ENCODE results near the gene GABARAPL1.

DNA sequence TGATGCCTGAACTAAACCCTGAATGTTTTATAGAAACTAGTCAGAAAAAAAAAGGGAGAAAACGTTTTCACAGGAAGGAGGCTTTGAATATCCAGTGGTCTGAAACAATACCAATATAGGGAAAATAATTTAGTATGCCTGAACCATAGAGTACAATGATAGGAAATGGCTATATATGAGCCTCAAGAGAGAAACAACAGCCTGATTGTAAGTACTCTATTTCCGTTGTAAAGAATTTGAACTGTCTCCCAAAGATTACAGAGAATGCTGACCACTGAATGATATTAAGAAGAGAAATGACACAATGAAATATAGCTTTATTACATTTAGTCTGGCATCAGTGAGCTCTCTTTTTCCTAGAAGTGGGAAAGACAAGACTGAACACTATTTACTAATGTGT is 5.5 kb upstream of the GABARAPL1 start:
- TF ChIP-seq POLR2AphosphoS5 (IDR thresholded peaks at IDR 0.05; ENCODE audit: low read depth, low read length) = no peak
- no peak for TF ChIP-seq POLR2A (IDR thresholded peaks at IDR 0.05; ENCODE audit: low read depth, low read length)
